RWPE2 (cell line): ENCODE results near the gene VTI1A.

ENCODE experiments used
- ATAC-seq: fragments of 200-7000 bp; cut with Tn5 transposase; 3 replicates; pipeline ENCODE4 v1.9.1; 2021; ENCODE audit warnings: low read depth
- DNase-seq: peaks from one replicate; pipeline ENCODE4 v3.0.0-alpha.2; 2020; ENCODE audit warnings: low spot score
- H3K27ac ChIP-seq: fragments of 450-650 bp; 2 replicates; pipeline ENCODE4 v1.5.1; 2017; ENCODE audit warnings: mild to moderate bottlenecking; ENCODE audit not compliant: poor library complexity, severe bottlenecking
- H3K27me3 ChIP-seq: fragments of 250-450 bp; sonication (Bioruptor Pico); 2 replicates; pipeline ENCODE4 v1.5.1; 2021; ENCODE audit warnings: mild to moderate bottlenecking, moderate library complexity; ENCODE audit not compliant: insufficient read depth, poor library complexity, severe bottlenecking
- H3K36me3 ChIP-seq: fragments of 250-450 bp; sonication (Bioruptor Pico); 2 replicates; pipeline ENCODE4 v1.5.1; 2020; ENCODE audit warnings: low read depth, mild to moderate bottlenecking, moderate library complexity
- H3K4me1 ChIP-seq: fragments of 250-450 bp; sonication (Bioruptor Pico); 2 replicates; pipeline ENCODE4 v1.5.1; 2021; ENCODE audit warnings: mild to moderate bottlenecking, moderate library complexity; ENCODE audit not compliant: insufficient read depth, poor library complexity, severe bottlenecking
- H3K4me3 ChIP-seq: fragments of 250-450 bp; sonication (Bioruptor Pico); 2 replicates; pipeline ENCODE4 v1.5.1; 2021; ENCODE audit warnings: mild to moderate bottlenecking, moderate library complexity; ENCODE audit not compliant: severe bottlenecking
- H3K9me3 ChIP-seq: fragments of 250-450 bp; sonication (Bioruptor Pico); 2 replicates; pipeline ENCODE4 v1.5.1; 2021; ENCODE audit warnings: mild to moderate bottlenecking, moderate library complexity; ENCODE audit not compliant: severe bottlenecking
- CTCF ChIP-seq: fragments of 450-650 bp; IDR thresholded peaks from one replicate; pipeline ENCODE4 v1.5.1; 2017; ENCODE audit warnings: mild to moderate bottlenecking, moderate library complexity; ENCODE audit not compliant: poor library complexity, severe bottlenecking

VTI1A gene

GRCh38 chr10:112832959-112833358 is 385.9 kb downstream of the VTI1A start:
- Histone ChIP-seq H3K36me3 (no peaks in the 10 kb centered on the region), H3K27me3 (no peaks in the 10 kb centered on the region), H3K4me1 (no peaks in the 10 kb centered on the region), H3K27ac (no peak overlapping the region), H3K9me3 (no peaks in the 10 kb centered on the region), H3K4me3 (no peak overlapping the region)
- TF ChIP-seq CTCF: no peak
- DNase-seq (no peak), ATAC-seq (peak; percentile 11; the same call in 1 of the 3 replicates)

- Histone ChIP-seq H3K27ac (no peak overlapping the region), H3K9me3 (no peaks in the 10 kb centered on the region), H3K36me3 (no peaks in the 10 kb centered on the region), H3K4me3 (no peak overlapping the region), H3K4me1 (no peaks in the 10 kb centered on the region), H3K27me3 (no peaks in the 10 kb centered on the region)
- no peak for DNase-seq
- no peak for TF ChIP-seq CTCF
- no peak for ATAC-seq
Measured at GRCh38 chr10:112834751-112835181, 387.8 kb downstream of the VTI1A start.

GRCh38 chr10:112835217-112835715 is 388.3 kb downstream of the VTI1A start:
- DNase-seq (no peak), ATAC-seq (no peak)
- no peak for TF ChIP-seq CTCF
- no peaks in the 10 kb centered on the region for H3K9me3 ChIP-seq
- H3K4me3 ChIP-seq: no peak overlapping the region
- H3K27ac ChIP-seq: no peak overlapping the region
- no peaks in the 10 kb centered on the region for H3K4me1 ChIP-seq
- H3K36me3 ChIP-seq: no peaks in the 10 kb centered on the region
- no peaks in the 10 kb centered on the region for H3K27me3 ChIP-seq

GRCh38 chr10:112835944-112836451 is 389.0 kb downstream of the VTI1A start:
- DNase-seq: no peak
- no peak overlapping the region for H3K27ac ChIP-seq
- ATAC-seq: no peak

More at GRCh38 chr10:112835944-112836451, 389.0 kb downstream of the VTI1A start:
- H3K27me3 ChIP-seq: no peaks in the 10 kb centered on the region
- TF ChIP-seq CTCF: no peak
- no peaks in the 10 kb centered on the region for H3K9me3 ChIP-seq
- no peak overlapping the region for H3K4me3 ChIP-seq
- no peaks in the 10 kb centered on the region for H3K36me3 ChIP-seq
- no peaks in the 10 kb centered on the region for H3K4me1 ChIP-seq
